Sigmoid colon (tissue), 7 donors: Measurements from ENCODE around the gene MYO1H. TPM values are rescaled to one million over a fixed set of nuclear protein-coding genes. Genes with fewer than 3 reads are reported as not detected.

Source experiments
- DNase-seq: peaks from one replicate; pipeline ENCODE4 v3.0.0-alpha.2; 2019
- H3K27ac ChIP-seq, 4 donors: fragments of 200-600 bp; sonication (generic); one replicate each; pipeline ENCODE4 v1.5.1; 2016 to 2019; ENCODE audit warnings: mild to moderate bottlenecking in 1 of 4
- H3K27me3 ChIP-seq, 3 donors: fragments of 200-600 bp; sonication (generic); one replicate each; pipeline ENCODE4 v1.5.1; 2019; ENCODE audit warnings: mild to moderate bottlenecking in 1 of 3
- H3K36me3 ChIP-seq, 4 donors: fragments of 200-600 bp; sonication (generic); one replicate each; pipeline ENCODE4 v1.5.1; 2016 to 2019
- H3K4me1 ChIP-seq, 4 donors: fragments of 200-600 bp; sonication (generic); one replicate each; pipeline ENCODE4 v1.5.1; 2017 to 2019
- H3K4me3 ChIP-seq, 4 donors: fragments of 200-600 bp; sonication (generic); one replicate each; pipeline ENCODE4 v1.5.1; 2017 to 2019; ENCODE audit warnings: mild to moderate bottlenecking in 2 of 4, moderate library complexity in 1 of 4
- H3K9me3 ChIP-seq, 4 donors: fragments of 200-600 bp in 3 of 4; sonication (generic) in 3 of 4; one replicate each; pipeline versions ENCODE4 v1.5.1 to v1.6.1; 2013 to 2019
- EP300 ChIP-seq, 4 donors: sonication (generic); formaldehyde crosslinking; IDR thresholded peaks; one replicate each; pipeline ENCODE4 v1.6.1; 2017; ENCODE audit warnings: antibody characterized with exemption in 4 of 4
- POLR2A ChIP-seq, 2 donors: fragments of 450-650 bp; IDR thresholded peaks; one replicate each; pipeline ENCODE4 v1.6.1; 2016; ENCODE audit warnings: antibody characterized with exemption in 2 of 2, mild to moderate bottlenecking in 2 of 2, moderate library complexity in 2 of 2
- POLR2AphosphoS5 ChIP-seq, 4 donors: sonication (generic); formaldehyde crosslinking; IDR thresholded peaks; one replicate each; pipeline ENCODE4 v1.6.1; 2017; ENCODE audit warnings: antibody characterized with exemption in 4 of 4
- WGBS, 2 donors: extraction: QIAGEN DNeasy Blood & Tissue Kit; methylation state at CpG; one replicate each; pipeline ENCODE4 v1.1.7; 2013; 5-methylcytosine and 5-hydroxymethylcytosine counted together
- intact Hi-C: fragments of 100-400 bp; cut with DNase I; formaldehyde crosslinking; loops from one replicate; pipeline ENCODE4 v1.15.1; 2023
- polyA plus RNA-seq, 3 donors: library from polyadenylated mRNA; stranded (reverse); fragments of 200-250 nt; gene quantifications; one replicate each; pipeline ENCODE4 v1.2.3, GENCODE V29; 2013
- total RNA-seq, 4 donors: library from RNA; depleted of rRNA; stranded (reverse); fragments of >200 nt; gene quantifications; one replicate each; pipeline ENCODE4 v1.1.0, GENCODE V29; 2016
- TF ChIP-seq, protein P1 (sequence below), 4 experiments: fragments of 450-650 bp in 3 of 4; fragments of 200-600 bp in 1 of 4; IDR thresholded peaks; one replicate each; pipeline ENCODE4 v1.5.1; 2016 to 2019; ENCODE audit warnings: antibody characterized with exemption in 4 of 4, mild to moderate bottlenecking in 3 of 4, moderate library complexity in 2 of 4
- donor health status: healthy with polysubstance abuse.
- donor health status: Bipolar disorder and iron deficiency.
- donor health status: healthy.

MYO1H gene
- total and polyA plus RNA-seq, 7 donors, result 0.07 TPM; not detected in 6

DNA sequence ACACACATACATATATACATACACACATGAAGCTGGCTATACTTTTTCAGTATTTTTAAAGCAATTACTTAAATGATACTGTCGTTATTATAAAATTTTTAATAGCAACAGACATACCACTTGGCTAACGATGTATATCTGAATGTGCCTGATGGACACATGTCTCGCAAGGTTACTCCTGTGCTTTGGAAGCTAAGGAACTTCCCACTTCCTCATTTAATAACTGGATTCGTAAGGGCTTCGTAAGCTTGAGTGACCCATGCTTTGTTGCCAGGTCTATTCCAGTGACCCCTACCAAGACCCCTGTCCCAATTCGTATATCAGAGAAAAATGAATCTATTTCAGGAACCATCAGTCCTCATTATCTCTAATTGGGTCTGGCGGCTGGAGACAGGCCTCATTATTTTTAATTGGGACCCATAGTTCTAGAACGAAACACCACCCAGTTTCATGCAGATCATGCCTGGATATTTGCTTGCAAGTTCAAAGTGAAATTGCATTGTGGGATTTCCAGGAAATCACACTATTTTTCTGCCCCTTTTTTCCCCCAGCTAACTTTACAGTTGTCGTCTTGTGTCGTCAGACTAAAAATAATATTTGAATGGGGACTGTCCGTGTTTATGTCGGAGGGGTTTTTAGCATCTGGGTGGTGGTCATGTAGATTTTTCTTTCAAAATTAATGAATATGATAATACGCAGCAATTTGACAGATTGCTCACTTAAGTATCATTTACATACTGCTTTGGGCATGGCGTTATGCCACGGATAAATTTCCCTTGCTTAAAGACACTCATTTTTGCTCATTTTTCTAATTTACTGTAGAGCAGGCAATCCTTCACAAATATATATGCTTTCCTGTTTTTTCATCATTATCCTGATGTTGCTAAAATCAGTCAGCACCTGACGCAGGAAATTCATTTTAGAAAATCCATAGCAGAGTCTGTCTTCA is 17.1 kb upstream of the MYO1H start:
- TF ChIP-seq POLR2AphosphoS5 (IDR thresholded peaks at IDR 0.05) (no peak), POLR2A (IDR thresholded peaks at IDR 0.05) (no peak), EP300 (IDR thresholded peaks at IDR 0.05) (no peak)
- TF ChIP-seq, protein P1, sequence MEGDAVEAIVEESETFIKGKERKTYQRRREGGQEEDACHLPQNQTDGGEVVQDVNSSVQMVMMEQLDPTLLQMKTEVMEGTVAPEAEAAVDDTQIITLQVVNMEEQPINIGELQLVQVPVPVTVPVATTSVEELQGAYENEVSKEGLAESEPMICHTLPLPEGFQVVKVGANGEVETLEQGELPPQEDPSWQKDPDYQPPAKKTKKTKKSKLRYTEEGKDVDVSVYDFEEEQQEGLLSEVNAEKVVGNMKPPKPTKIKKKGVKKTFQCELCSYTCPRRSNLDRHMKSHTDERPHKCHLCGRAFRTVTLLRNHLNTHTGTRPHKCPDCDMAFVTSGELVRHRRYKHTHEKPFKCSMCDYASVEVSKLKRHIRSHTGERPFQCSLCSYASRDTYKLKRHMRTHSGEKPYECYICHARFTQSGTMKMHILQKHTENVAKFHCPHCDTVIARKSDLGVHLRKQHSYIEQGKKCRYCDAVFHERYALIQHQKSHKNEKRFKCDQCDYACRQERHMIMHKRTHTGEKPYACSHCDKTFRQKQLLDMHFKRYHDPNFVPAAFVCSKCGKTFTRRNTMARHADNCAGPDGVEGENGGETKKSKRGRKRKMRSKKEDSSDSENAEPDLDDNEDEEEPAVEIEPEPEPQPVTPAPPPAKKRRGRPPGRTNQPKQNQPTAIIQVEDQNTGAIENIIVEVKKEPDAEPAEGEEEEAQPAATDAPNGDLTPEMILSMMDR (IDR thresholded peaks at IDR 0.05), result no peak
- H3K36me3 ChIP-seq, result no peaks in the 10 kb centered on the region
- H3K27ac ChIP-seq, result peak overlapping the region in 1 of 4 donors; percentile 54
- DNase-seq, result no peak
- no peaks in the 10 kb centered on the region for H3K9me3 ChIP-seq
- no peaks in the 10 kb centered on the region for H3K27me3 ChIP-seq
- H3K4me1 ChIP-seq, result peaks cover 0 to 23% (median 16%) of the 10 kb centered on the region in 4 donors
- intact Hi-C loops, result no loop called here
- WGBS, 2 donors, result 90 to 93% methylated on average over 16 of the region's 16 CpGs
- H3K4me3 ChIP-seq, result no peak overlapping the region

DNA sequence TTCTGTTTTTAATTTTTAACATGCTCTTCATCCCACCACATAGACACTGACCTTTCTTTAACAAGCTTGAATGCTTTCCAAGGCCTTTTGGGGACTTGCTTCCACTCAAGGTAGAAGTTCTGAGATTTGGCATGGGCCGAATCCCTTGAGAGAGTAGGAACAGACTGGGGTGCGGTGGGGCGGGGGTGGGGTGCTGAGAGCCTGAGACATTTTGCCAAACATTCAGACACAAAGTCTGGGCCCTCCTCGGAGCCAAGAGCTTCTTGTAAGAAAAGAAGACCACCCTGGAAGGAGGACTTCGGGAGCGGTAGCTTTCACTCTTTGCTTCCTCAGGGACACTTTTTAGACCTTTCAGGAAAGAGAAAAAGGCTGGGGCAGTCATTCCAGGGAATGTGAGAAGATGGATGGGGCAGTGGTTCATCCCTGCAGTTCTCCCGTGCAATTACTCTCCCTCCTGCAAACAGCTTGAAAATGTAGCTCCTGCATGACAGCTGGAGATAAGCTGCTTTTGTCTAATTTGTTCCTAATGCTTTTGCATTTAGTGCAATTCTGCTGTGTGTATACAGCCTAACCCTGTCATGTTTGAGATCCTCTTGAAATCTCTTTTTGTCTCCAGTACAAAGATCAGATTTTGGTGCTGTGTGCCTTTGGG is 16.3 kb upstream of the MYO1H start:
- no peaks in the 10 kb centered on the region for H3K27me3 ChIP-seq
- peaks cover 0 to 23% (median 16%) of the 10 kb centered on the region in 4 donors for H3K4me1 ChIP-seq
- H3K27ac ChIP-seq, result peak overlapping the region in 3 of 4 donors; percentile 21 to 54 (median 30)
- H3K9me3 ChIP-seq, result no peaks in the 10 kb centered on the region
- DNase-seq, result no peak
- 69 to 76% methylated on average over 7 of the region's 7 CpGs for WGBS, 2 donors
- no peaks in the 10 kb centered on the region for H3K36me3 ChIP-seq
- intact Hi-C loops, result no loop called here
- no peak for TF ChIP-seq POLR2A (IDR thresholded peaks at IDR 0.05)
- TF ChIP-seq POLR2AphosphoS5 (IDR thresholded peaks at IDR 0.05), result no peak
- no peak overlapping the region for H3K4me3 ChIP-seq

DNA sequence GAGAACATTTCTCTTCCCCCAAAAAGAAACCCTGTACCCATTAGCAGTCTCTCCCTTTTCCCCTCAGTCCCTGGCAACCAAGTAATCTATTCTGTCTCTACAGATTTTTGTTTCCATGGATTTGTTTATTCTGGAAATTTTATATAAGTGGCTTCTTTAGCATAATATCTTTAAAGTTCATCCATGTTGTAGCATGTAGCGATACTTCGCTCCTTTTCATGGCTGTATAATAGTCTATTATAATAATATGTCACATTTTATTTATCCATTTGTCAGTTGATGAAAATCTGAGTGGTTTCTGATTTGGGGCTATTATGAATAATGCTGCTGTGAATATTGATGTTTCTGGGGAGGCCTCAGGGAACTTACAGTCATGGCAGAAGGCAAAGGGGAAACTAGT is 12.8 kb upstream of the MYO1H start:
- Histone ChIP-seq H3K27me3 (no peaks in the 10 kb centered on the region), H3K36me3 (no peaks in the 10 kb centered on the region), H3K27ac (no peak overlapping the region), H3K4me3 (no peak overlapping the region), H3K9me3 (no peaks in the 10 kb centered on the region), H3K4me1 (peaks cover 0 to 23% (median 16%) of the 10 kb centered on the region in 4 donors)
- intact Hi-C loops, result no loop called here
- DNase-seq, result no peak
- 98% methylated on average over 2 of the region's 2 CpGs for WGBS, 2 donors
- no peak for TF ChIP-seq POLR2AphosphoS5 (IDR thresholded peaks at IDR 0.05)
- TF ChIP-seq, protein P1 (IDR thresholded peaks at IDR 0.05), result no peak
- no peak for TF ChIP-seq EP300 (IDR thresholded peaks at IDR 0.05)
- no peak for TF ChIP-seq POLR2A (IDR thresholded peaks at IDR 0.05)

DNA sequence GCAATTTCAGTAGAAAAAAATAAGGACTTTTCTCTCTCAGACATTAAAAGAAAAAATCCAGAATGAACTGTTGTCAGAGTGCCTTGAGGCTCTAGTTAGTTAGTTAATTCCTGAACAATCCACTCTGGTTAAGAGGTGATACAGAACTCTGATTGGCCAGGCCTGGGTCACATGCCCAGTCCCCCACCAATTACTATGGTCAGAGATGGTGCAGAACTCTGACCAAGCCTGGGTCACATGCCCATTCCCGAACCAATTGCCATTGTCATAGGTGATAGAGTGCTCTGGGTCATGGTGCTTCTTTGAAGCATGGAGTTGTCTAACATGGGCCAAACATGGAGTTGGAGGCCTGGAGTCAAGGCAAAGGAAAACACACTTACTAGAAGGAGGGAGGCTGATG is 11.1 kb upstream of the MYO1H start:
- Histone ChIP-seq H3K27me3 (no peaks in the 10 kb centered on the region), H3K4me3 (no peak overlapping the region), H3K27ac (no peak overlapping the region), H3K36me3 (no peaks in the 10 kb centered on the region), H3K9me3 (no peaks in the 10 kb centered on the region), H3K4me1 (peaks cover 0 to 10% (median 9%) of the 10 kb centered on the region in 4 donors)
- TF ChIP-seq EP300 (IDR thresholded peaks at IDR 0.05), result no peak
- TF ChIP-seq POLR2AphosphoS5 (IDR thresholded peaks at IDR 0.05), result no peak
- no peak for TF ChIP-seq POLR2A (IDR thresholded peaks at IDR 0.05)
- TF ChIP-seq, protein P1 (IDR thresholded peaks at IDR 0.05), result no peak
- 91 to 97% methylated on average over 1 of the region's 1 CpG for WGBS, 2 donors
- DNase-seq, result no peak
- intact Hi-C loops, result no loop called here

DNA sequence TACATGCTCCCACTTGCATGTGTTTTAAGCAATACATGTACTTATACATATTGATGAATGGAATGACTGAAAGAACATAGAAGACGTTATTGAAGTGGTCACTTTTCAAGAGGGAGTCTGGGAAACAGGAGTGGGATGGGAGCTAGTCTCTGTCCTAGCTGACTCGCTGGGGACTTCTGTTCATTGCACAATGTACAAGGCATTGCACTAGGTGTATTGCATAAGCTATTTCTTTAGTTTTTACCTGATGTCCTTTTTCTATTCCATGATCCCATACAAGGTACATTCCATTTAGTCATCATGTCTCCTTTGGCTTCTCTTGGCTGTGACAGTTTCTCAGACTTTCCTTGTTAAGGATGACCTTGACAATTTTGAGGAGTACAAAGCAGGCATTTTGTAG is 4.0 kb upstream of the MYO1H start:
- no peak for DNase-seq
- WGBS, 2 donors, result 44 to 83% methylated on average over 2 of the region's 2 CpGs
- no peak overlapping the region for H3K27ac ChIP-seq
- TF ChIP-seq EP300 (IDR thresholded peaks at IDR 0.05), result no peak
- TF ChIP-seq POLR2A (IDR thresholded peaks at IDR 0.05), result no peak
- TF ChIP-seq, protein P1 (IDR thresholded peaks at IDR 0.05), result no peak
- TF ChIP-seq POLR2AphosphoS5 (IDR thresholded peaks at IDR 0.05), result no peak
- H3K27me3 ChIP-seq, result no peaks in the 10 kb centered on the region
- no peaks in the 10 kb centered on the region for H3K36me3 ChIP-seq
- H3K9me3 ChIP-seq, result no peaks in the 10 kb centered on the region
- no peaks in the 10 kb centered on the region for H3K4me1 ChIP-seq
- intact Hi-C loops, result no loop called here
- H3K4me3 ChIP-seq, result no peak overlapping the region
